Endothelial cell of umbilical vein (primary cell): ENCODE data around the gene PKN3. TPM values are rescaled to one million over a fixed set of nuclear protein-coding genes. Genes with fewer than 3 reads are reported as not detected.

Experiments
- BruUV-seq: library from RNA; stranded (reverse); fragments of 400-500 nt; replicated peaks from 2 replicates; lab custom pipeline; 2021; lab: Mats Ljungman, UMichigan
- CTCF ChIA-PET: fragments of 300-600, 350-600 bp; sonication (Branson Sonifier 250); formaldehyde crosslinking; loops from one replicate; lab custom pipeline; 2021; ENCODE audit warnings: antibody characterized with exemption, inconsistent platforms; lab: Charles Lee
- POLR2A ChIA-PET: fragments of 300-600, 350-600 bp; sonication (Branson Sonifier 250); formaldehyde crosslinking; loops from one replicate; lab custom pipeline; 2021; ENCODE audit warnings: antibody characterized with exemption, inconsistent platforms; lab: Charles Lee
- DNase-seq: peaks from one replicate; pipeline ENCODE4 v3.0.0-alpha.2; 2011; ENCODE audit warnings: low read depth, low spot score
- FAIRE-seq: peaks from 2 replicates; lab custom pipeline; 2011; peaks lifted over from hg19 to GRCh38; lab: Jason Lieb, UNC
- H2AFZ ChIP-seq: 2 replicates; pipeline ENCODE4 v1.6.0; 2012; ENCODE audit warnings: low read depth, low read length, control low read depth, inconsistent platforms
- H3K27ac ChIP-seq: 2 replicates; pipeline ENCODE4 v1.5.1; 2011; ENCODE audit warnings: low read depth, mild to moderate bottlenecking, control low read depth, low read length, moderate library complexity; ENCODE audit not compliant: insufficient read depth
- H3K27me3 ChIP-seq, 2 experiments: 2 replicates each; pipeline versions ENCODE4 v1.6.0 to v1.6.1; 2011; ENCODE audit warnings: low read length in 2 of 2, mixed read lengths in 1 of 2; ENCODE audit not compliant: control insufficient read depth in 2 of 2, insufficient read depth in 2 of 2
- H3K36me3 ChIP-seq, 2 experiments: 2 replicates in 1 of 2; 3 replicates in 1 of 2; pipeline ENCODE4 v1.5.1; 2011; ENCODE audit warnings: low read length in 2 of 2, mild to moderate bottlenecking in 1 of 2, moderate library complexity in 1 of 2; ENCODE audit not compliant: control insufficient read depth in 2 of 2, insufficient read depth in 2 of 2; ENCODE audit errors: extremely low read depth in 1 of 2
- H3K4me1 ChIP-seq: 3 replicates; pipeline ENCODE4 v1.5.1; 2011; ENCODE audit warnings: mild to moderate bottlenecking, low read length; ENCODE audit not compliant: control insufficient read depth, insufficient read depth; ENCODE audit errors: extremely low read depth
- H3K4me2 ChIP-seq: 2 replicates; pipeline ENCODE4 v1.6.1; 2011; ENCODE audit warnings: low read length, control low read depth, mixed read lengths; ENCODE audit not compliant: insufficient read depth
- H3K4me3 ChIP-seq, 3 experiments: fragments of 200-600 bp in 1 of 3; sonication (generic), shearing (Covaris generic) in 1 of 3; replicated peaks in 1 of 3; 2 replicates each; pipeline ENCODE4 v1.5.1; 2011 to 2016; ENCODE audit warnings: control low read depth in 3 of 3, low read length in 3 of 3, mild to moderate bottlenecking in 2 of 3, inconsistent platforms in 1 of 3, low read depth in 1 of 3, moderate library complexity in 1 of 3; ENCODE audit not compliant: insufficient read depth in 1 of 3
- H3K79me2 ChIP-seq: 2 replicates; pipeline ENCODE4 v1.6.0; 2012; ENCODE audit warnings: low read length, inconsistent platforms; ENCODE audit not compliant: control insufficient read depth, insufficient read depth
- H3K9ac ChIP-seq: replicated peaks from 2 replicates; pipeline ENCODE3; 2011; ENCODE audit warnings: low read length, control low read depth; ENCODE audit not compliant: insufficient read depth; ENCODE audit errors: extremely low read depth
- H3K9me1 ChIP-seq: replicated peaks from 3 replicates; pipeline ENCODE4 v1.6.0; 2011; ENCODE audit warnings: mild to moderate bottlenecking, low read length; ENCODE audit not compliant: control insufficient read depth, insufficient read depth; ENCODE audit errors: extremely low read depth
- H3K9me3 ChIP-seq: replicated peaks from 2 replicates; pipeline ENCODE4 v1.5.1; 2012; ENCODE audit warnings: low read length, inconsistent platforms; ENCODE audit not compliant: control insufficient read depth, insufficient read depth
- H4K20me1 ChIP-seq: replicated peaks from 2 replicates; pipeline ENCODE3; 2011; ENCODE audit warnings: mild to moderate bottlenecking, low read length; ENCODE audit not compliant: control insufficient read depth, insufficient read depth; ENCODE audit errors: extremely low read depth
- CTCF ChIP-seq, 2 donors: IDR thresholded peaks; 1 replicate in 1 of 2; 2 replicates in 1 of 2; pipeline ENCODE4 v1.5.1; 2011; ENCODE audit warnings: low read length in 2 of 2, mild to moderate bottlenecking in 2 of 2, moderate library complexity in 2 of 2, control low read depth in 1 of 2, inconsistent platforms in 1 of 2, low read depth in 1 of 2; ENCODE audit not compliant: insufficient read depth in 1 of 2; ENCODE audit errors: extremely low read depth in 1 of 2
- EZH2 ChIP-seq: IDR thresholded peaks from 2 replicates; pipeline ENCODE4 v1.6.1; 2012; ENCODE audit warnings: borderline replicate concordance, low read depth, mild to moderate bottlenecking, moderate library complexity, low read length, inconsistent platforms; ENCODE audit not compliant: severe bottlenecking
- FOS ChIP-seq: IDR thresholded peaks from 2 replicates; pipeline ENCODE4 v1.6.1; 2011; ENCODE audit warnings: mild to moderate bottlenecking, low read length, moderate library complexity, borderline replicate concordance; ENCODE audit not compliant: insufficient read depth
- GATA2 ChIP-seq: IDR thresholded peaks from 2 replicates; pipeline ENCODE4 v1.7.0; 2011; ENCODE audit warnings: low read depth, mild to moderate bottlenecking, moderate library complexity, mixed read lengths, low read length; ENCODE audit not compliant: insufficient read length, insufficient read depth
- JUN ChIP-seq: IDR thresholded peaks from 2 replicates; pipeline ENCODE4 v1.6.1; 2011; ENCODE audit warnings: borderline replicate concordance, low read depth; ENCODE audit not compliant: insufficient read length, insufficient read depth
- MYC ChIP-seq: IDR thresholded peaks from one replicate; pipeline ENCODE4 v1.6.1; 2011; ENCODE audit warnings: mild to moderate bottlenecking, low read depth, low read length
- POLR2A ChIP-seq: IDR thresholded peaks from 2 replicates; pipeline ENCODE4 v1.6.1; 2012; ENCODE audit warnings: low read depth, mild to moderate bottlenecking, control low read depth, low read length
- POLR2AphosphoS5 ChIP-seq: IDR thresholded peaks from 2 replicates; pipeline ENCODE4 v1.6.1; 2012; ENCODE audit warnings: low read depth, mild to moderate bottlenecking, control low read depth, low read length, moderate library complexity; ENCODE audit not compliant: insufficient read depth
- dilution Hi-C: fragments of 300-500 bp; cut with MboI; formaldehyde crosslinking; loops from one replicate; pipeline ENCODE4 v1.15.0; 2019; ENCODE audit warnings: low sequenced_read_pairs; ENCODE audit not compliant: extremely low pct_ligation_motif_present
- intact Hi-C: fragments of 100-400 bp; cut with micrococcal nuclease; formaldehyde crosslinking; loops from one replicate; pipeline ENCODE4 v1.10.0; 2022
- polyA plus RNA-seq, 4 experiments: library from polyadenylated mRNA; depleted of rRNA in 3 of 4; stranded (reverse) in 3 of 4; unstranded in 1 of 4; fragments of >200 nt; gene quantifications; 2 replicates each; pipeline versions ENCODE4 v1.2.1 to v1.2.3, GENCODE V29; 2011 to 2012; ENCODE audit warnings: missing spikeins in 1 of 4
- total RNA-seq: library from RNA; stranded (reverse); gene quantifications from 2 replicates; pipeline ENCODE4 v1.2.3, GENCODE V29; 2021
- TF ChIP-seq, protein P1 (sequence below): IDR thresholded peaks from 2 replicates; pipeline ENCODE4 v1.6.1; 2011; ENCODE audit not compliant: insufficient read depth, insufficient read length

PKN3 gene
- total and polyA plus RNA-seq, 2 donors (not counting 3 experiments of a cell fraction or from before 2014, with no cell fraction given), result 29.5 to 40.4 TPM

DNA sequence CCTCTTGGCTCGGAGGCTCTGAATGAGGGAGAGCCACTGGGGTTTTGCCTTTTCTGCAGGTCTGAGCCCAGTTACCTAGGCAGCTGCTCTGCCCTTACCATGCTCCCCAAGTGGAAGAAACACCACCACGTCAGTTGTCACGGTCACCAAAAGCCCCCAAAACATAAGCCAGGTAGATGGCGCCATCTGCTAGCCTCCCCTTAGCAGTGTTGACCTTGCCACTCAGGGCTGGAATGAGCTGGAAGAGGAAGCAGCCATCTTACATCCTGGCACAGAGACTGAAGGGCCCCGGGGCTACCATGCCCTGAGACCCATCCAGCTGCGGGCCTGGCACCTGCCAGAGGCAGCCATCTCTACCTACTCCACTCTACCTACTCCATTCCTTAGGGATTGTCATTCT lies 62.1 kb downstream of the PKN3 start:
- no peak overlapping the region for H3K4me3 ChIP-seq
- H3K4me1 ChIP-seq, result no peaks in the 10 kb centered on the region
- no peak overlapping the region for H2AFZ ChIP-seq
- ChIA-PET POLR2A (no interaction called here), CTCF (interaction anchor here (1.0 to 1.9 kb wide), 2 partner anchors 11 to 12 kb away, joined by 3 to 6 read pairs; no protein-coding TSS in a partner anchor)
- H3K4me2 ChIP-seq, result no peak overlapping the region
- no peaks in the 10 kb centered on the region for H3K9me3 ChIP-seq
- FAIRE-seq (no peak), DNase-seq (no peak)
- H3K9ac ChIP-seq, result no peak overlapping the region
- intact Hi-C loops, result no loop called here
- no peaks in the 10 kb centered on the region for H3K27me3 ChIP-seq
- H4K20me1 ChIP-seq, result no peaks in the 10 kb centered on the region
- H3K79me2 ChIP-seq, result no peaks in the 10 kb centered on the region
- H3K27ac ChIP-seq, result no peak overlapping the region
- H3K9me1 ChIP-seq, result no peaks in the 10 kb centered on the region
- TF ChIP-seq POLR2A (no peak), CTCF (IDR thresholded peaks at IDR 0.05; ENCODE audit: extremely low read depth in 1 of 2, insufficient read depth in 1 of 2, low read depth in 1 of 2, low read length in 2 of 2) (no peak), FOS (no peak), GATA2 (no peak), MYC (no peak), EZH2 (no peak), POLR2AphosphoS5 (no peak), JUN (no peak)
- TF ChIP-seq, protein P1, sequence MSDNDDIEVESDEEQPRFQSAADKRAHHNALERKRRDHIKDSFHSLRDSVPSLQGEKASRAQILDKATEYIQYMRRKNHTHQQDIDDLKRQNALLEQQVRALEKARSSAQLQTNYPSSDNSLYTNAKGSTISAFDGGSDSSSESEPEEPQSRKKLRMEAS, result no peak
- dilution Hi-C loops, result no loop called here
- H3K36me3 ChIP-seq, result no peaks in the 10 kb centered on the region
- no TSS peak for BruUV-seq
